HG03095 (cell line): ENCODE results near the gene ZNF668.

Experiments
- ATAC-seq: cut with Tn5 transposase; IDR thresholded peaks from one replicate; pipeline ENCODE4 v1.9.1; 2021; ENCODE audit warnings: moderate library complexity; ENCODE audit not compliant: unreplicated experiment

ZNF668 gene

DNA sequence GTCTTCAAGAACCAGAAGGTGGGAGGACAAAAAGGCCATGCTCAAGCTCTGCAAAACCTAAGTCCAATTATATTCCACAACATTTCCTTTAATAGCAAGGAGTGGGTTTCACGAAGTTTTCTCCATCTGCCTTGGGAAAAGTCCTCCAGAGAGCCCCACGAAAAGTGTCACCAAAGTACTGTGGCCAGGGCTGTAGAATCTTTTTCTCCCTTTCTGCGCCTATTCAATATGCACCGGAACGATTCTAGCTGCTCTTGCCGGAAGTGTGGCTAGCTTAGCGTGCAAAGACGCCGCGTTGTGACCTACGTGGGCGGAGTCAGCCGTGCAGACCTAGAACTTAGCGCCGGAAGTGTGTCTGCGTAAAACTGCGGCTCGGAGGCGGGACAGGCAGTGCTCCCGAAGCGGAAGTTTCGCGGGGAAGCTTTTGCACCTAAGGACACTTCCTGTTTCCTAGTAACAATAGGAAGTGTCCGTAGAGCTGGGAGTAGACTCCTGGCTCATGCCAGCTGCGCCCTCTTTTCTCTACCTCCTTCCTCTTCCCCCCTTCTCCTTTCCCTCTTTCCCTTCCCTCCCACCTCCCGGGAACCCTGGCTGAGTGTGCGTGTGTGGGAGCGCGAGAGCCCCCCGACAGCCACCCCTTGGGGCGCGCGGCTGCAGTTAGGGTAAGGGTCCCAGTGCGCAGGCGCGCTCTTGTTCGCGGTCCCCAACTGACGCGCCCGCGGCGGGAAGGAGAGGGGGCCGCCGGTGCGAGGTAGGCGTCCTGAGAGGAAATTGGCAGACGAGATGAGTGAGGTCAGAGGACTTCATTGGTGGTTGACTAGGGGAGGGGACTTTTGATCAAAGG lies at the start of gene ZNF668, which contains the start of gene ZNF646:
TSS of gene ZNF668 (minus strand) at position 271 of the 844 bp plus-strand sequence. CDS start 9,781 bp downstream, outside the sequence.
TSS of gene ZNF646 (plus strand) at position 453 of the 844 bp plus-strand sequence. CDS start 1,903 bp downstream, outside the sequence.
- peak; percentile 63 for ATAC-seq

DNA sequence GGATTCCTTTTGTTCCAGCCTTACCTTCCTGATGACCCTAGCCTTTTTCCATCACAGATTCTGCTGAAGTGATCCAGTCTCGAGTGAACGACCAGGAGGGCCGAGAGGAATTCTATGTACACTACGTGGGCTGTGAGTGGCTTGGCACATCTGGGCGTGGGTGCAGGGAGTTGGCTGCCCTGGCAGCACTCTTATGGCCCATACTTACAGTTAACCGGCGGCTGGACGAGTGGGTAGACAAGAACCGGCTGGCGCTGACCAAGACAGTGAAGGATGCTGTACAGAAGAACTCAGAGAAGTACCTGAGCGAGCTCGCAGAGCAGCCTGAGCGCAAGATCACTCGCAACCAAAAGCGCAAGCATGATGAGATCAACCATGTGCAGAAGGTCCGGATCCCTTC lies 46.1 kb upstream of the ZNF668 start:
- no peak for ATAC-seq

DNA sequence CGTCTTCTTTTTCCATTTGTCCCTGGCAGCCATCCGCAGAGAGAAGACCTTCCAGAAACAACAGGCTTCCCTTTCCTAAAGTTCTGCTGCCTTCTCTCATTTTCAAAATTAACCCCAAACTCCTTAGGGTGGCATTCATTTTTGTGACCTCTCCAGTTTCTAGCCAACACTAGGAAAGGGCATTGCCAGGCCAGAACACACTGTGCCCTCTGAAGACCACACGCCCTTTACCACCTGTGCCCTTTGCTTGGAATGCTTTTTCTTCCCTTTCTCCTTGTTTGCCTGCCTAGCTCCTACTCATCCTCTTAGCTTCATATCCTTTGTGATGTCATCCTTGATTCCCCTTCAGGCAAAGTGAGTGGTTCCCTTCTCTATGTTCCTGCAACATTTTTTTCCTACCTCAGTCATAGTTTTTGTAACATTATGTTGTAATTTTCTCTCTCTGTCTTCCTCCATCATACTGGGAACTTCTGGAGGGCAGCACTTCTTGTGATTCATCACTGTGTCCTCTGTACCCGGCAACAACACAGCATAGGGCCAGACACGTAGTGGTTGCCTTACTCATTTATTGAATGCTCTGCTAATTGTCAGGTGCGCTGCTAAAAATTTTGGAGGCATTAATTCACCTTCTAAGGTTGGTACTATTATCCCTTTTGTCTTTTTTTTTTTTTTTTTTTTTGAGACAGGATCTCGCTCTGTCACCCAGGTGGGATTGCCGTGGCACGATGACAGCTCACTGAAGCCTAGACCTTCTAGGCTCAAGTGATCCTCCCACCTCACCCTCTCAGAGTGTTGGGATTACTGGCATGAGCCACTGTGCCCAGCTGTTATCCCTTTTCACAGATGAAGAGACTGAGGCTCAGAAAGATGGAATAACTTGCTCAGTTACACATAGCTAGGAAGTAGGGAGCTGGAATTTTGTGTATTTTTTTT lies 44.4 kb upstream of the ZNF668 start:
- no peak for ATAC-seq

DNA sequence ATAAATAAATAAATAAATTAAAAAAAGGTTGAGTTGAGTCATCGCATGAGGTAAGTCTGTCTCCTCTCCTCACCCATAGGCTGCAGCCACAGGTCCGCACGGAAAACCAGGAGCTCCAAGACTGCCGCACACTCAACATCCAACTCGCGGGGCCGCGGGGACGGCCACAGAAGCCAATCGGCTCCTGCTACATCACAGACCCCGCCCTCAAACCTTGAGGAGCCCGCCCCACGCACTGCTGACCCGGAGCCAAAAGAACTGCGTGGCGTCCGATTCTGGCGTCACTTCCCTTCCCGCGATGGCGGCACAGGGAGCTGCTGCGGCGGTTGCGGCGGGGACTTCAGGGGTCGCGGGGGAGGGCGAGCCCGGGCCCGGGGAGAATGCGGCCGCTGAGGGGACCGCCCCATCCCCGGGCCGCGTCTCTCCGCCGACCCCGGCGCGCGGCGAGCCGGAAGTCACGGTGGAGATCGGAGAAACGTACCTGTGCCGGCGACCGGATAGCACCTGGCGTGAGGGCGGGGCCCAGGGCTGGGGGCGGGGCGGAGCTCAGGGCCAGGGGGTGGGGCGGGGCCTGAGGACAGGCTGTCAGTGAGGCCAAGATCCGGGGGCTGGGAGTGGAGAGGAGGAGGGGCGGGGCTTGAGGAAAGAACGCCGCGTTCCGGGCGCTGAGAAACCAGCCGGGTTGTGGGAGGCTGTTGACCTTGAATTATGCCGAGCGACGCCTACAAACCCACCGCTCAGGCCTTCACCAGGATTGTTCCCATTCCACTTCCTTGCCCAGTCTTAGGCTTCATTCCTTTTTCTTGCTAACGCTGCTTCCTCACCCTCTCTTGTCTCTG lies 43.6 kb upstream of the ZNF668 start, which contains the start of gene KAT8:
TSS of gene KAT8 (plus strand) at position 281 of the 839 bp plus-strand sequence. CDS start at position 299, 18 bp downstream.
- peak; percentile 89 for ATAC-seq

DNA sequence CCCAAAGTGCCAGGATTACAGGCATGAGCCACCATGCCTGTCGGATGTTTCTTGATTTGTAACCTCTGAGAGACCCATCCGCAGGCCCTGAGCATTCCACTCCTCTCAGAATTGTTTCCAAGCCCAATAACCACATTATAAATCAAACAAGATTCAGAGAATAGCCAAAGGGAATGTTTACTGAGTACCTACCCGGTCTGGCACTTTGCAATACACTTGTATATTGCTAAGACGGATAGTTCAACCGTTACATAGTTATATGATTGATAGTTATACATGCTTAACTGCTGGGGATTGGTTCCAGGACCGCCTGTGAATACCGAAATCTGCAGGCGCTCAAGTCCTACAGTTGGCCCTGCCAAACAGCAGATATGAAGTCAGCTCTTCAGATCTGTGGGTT lies 40.4 kb upstream of the ZNF668 start:
- ATAC-seq: no peak

DNA sequence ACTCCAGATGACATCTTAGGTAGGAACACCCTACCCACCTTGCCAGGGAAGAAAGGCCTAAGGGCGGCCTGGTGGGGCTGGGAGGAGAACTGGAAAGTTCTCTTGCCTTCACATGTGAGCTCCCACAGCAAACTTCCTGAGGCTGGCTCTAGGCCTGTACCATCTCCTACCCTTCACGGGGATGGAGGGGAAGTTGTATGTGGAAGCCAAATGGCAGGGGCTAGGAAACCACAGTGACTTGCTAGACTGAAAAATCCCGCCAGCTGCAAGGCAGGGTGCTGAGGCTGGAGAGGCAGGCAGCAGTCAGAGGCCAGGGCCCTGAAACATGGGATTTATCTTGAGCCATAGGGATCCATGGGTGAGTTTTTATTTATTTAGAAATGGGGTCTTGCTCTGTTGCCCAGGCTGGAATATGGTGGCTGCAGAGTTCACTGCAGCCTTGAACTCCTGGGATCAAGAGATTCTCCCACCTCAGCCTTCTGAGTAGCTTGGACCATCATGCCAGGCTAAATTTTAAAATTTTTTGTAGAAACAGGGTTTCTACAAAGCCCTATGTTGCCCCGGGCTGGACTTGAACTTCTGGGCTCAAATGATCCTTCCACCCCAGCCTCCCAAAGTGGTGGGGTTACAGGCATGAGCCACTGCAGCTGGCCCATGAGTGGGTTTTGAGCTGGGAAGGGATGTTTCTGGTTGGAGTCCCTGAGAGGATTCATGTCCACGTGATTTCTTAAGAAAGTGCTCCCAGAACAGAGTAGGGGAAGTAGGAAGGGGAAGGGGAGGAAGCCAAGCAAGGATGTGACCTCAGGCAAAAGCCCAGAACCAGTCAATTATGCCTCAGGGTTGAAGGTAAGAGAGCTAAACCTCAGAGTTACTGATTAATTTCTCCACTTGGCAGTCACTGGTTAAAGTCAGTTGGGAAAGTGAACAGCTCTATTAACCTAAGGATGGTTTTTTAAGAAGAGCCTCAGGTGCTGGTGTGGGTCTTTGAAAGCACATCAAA lies 39.4 kb upstream of the ZNF668 start:
- no peak for ATAC-seq

DNA sequence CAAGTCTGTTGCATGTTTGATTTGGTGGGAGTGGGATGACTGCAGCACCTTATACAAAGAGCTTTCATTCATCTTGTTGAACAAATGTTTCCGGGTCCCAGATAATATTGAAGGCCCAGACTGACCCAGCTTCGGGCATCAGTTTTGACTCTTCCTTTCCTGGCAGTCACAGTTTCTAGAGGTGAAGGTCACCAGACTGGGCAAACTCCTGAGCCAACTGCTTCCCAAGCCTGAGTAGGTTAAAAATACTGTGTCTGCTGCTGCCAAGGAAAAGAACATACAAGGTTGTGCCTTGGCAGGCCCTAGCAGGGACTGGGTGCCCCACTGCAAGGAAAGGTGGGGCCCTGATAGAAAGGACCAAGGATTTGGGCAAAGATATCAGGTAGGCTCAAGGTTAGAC lies 38.7 kb upstream of the ZNF668 start:
- no peak for ATAC-seq

DNA sequence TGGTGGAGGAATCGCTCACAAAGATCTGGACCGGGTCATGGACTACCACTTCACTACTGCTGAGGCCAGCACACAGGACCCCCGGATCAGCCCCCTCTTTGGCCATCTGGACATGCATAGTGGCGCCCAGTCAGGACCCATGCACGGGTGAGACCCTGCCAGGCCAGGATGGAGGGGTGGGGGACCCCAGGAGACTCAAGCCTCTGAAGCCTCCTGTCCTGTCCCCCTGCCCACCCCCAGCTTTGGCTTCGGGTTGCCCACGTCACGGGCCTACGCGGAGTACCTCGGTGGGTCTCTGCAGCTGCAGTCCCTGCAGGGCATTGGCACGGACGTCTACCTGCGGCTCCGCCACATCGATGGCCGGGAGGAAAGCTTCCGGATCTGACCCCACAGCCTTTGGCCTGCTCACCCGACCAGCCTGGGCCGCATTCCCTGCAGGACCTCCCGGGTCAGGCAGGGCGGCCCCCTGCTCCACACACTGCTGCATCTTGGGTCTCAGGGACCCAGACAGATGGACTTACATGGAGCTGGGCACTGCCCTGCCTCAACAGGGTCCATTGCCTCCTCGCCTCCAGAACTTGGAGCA lies 37.9 kb upstream of the ZNF668 start:
- ATAC-seq: no peak

DNA sequence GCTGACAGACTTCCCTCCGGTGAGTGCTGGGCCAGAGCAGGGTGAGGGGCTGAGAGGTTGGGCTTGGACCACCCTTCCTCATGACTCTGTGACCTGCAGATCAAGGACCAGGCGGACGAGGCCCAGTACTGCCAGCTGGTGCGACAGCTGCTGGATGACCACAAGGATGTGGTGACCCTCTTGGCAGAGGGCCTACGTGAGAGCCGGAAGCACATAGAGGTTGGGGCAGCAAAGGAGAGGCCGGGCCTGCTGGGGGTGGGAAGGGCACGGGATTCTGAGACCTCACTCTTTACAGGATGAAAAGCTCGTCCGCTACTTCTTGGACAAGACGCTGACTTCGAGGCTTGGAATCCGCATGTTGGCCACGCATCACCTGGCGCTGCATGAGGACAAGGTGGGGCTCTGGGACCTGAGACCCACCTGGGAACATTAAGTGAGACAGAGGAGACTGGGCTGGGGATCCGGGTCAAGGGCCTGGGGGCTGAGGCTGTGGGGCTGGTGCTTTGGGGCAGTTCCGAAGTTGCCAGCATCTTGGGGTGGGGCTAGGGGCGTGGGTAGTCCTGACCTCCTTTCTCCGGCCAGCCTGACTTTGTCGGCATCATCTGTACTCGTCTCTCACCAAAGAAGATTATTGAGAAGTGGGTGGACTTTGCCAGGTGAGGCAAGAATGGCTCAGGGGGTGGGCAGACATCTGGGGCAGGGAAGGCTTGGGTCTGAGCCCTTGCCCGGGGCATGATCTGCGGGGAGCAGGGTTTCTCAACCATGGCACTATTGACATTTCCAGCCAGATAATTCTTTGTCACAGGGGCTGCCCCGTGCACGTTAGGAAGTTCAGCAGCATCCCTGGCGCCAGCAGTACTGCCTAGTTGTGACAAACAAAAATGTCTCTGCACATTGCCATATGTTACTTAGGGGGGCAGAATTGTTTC lies 36.3 kb upstream of the ZNF668 start:
- ATAC-seq: no peak

DNA sequence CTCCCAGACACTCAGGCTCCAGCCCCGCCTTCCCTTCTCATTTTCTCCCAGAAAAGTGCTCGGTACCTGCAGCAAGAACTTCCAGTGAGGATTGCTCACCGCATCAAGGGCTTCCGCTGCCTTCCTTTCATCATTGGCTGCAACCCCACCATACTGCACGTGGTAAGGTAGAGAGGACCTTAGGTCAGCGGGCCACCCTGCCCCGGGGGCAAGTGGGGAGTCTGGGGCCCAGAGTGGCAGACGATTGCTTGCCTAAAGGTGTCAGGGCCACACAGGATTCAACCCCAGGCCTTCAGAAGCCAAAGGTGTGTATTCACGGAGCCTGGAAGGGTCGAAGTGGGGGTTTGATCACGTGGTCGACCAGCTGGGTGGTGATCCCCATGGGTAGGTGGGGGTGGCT lies 35.6 kb upstream of the ZNF668 start:
- no peak for ATAC-seq

DNA sequence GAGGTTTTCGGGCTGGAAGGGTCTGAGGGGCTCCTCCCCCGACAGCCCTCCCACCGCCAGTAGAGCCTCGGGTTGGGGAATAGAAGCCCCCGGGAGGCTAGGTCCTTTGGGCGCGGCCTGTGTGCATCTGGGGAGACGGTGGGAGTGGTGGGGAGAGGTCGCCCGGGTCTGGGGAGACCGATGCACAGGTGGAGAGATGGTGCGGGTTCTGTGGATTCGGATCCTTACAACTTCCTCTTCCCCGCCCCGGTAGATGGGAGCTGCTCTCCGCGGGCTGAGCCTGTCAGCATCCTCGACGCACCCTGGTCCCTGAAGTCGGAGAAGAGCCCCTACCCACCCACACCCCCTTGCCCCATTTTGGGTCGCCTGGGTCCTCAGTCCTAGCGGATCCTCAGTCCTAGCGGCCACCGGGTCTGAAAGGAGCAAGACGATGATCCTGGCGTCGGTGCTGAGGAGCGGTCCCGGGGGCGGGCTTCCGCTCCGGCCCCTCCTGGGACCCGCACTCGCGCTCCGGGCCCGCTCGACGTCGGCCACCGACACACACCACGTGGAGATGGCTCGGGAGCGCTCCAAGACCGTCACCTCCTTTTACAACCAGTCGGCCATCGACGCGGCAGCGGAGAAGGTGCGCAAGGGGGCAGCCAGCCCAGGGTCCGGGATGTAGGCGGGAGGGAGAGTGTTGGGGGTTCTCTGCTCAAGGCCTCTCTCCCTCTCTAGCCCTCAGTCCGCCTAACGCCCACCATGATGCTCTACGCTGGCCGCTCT lies 34.9 kb upstream of the ZNF668 start:
- no peak for ATAC-seq

DNA sequence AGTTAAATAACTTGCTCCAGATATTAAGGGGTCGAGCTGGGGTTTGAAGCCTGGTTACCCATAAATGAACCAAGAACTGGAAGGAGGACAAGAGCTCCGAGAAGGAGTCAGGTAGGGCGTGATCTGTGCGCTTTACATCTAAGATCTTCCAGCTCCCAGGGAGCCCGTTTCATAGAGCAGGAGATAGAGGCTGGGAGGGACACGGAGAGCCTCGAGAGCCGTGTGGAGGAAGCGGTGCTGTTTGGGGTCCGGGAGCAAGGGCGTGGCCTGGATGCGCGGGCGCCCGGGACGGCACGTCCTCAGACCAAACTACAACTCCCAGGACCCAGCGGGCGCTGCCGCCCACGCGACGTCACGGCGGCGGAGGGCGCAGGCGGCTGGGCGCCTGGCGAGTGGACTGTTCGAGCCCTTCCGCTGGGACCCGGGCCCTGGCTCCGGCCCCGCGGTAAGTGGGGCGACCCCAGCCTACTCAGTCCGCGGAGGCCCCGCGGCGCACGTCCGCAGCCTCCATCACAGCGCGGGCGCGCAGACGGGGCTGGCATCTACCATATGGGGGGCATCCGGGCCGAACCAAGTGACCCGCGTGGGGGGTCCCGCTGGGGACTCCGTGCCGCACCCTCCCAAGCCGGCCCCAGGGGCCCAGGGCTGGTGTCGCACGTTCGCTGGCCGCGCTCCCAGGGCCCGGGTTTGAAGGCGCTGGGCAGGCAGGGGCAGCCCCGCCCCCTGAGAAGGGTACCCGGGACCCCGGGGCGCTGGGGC lies 34.2 kb upstream of the ZNF668 start, which contains the start of gene BCKDK:
TSS of gene BCKDK (plus strand) at position 352 of the 759 bp plus-strand sequence. CDS start 838 bp downstream, outside the sequence.
- peak; percentile 83 for ATAC-seq

DNA sequence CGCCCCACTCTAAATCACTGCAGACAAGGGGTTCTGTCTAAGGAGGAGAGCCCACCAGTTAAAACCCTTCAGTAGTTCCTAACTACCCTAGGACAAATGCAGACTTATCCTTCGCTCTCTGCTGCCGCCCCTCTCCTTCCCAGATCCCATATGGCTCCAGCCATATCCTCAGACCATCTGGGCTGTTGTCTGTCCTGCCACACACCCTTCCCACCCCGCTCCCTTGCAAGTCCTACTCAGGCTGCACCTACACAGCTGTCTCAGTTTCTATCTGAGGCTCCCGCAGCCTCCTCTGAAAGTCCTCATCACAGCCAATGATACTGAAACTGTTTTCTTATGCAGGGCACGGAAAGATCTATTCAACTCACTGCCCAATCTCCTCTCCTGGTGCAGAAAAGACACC lies 33.4 kb upstream of the ZNF668 start:
- ATAC-seq: peak; percentile 43

DNA sequence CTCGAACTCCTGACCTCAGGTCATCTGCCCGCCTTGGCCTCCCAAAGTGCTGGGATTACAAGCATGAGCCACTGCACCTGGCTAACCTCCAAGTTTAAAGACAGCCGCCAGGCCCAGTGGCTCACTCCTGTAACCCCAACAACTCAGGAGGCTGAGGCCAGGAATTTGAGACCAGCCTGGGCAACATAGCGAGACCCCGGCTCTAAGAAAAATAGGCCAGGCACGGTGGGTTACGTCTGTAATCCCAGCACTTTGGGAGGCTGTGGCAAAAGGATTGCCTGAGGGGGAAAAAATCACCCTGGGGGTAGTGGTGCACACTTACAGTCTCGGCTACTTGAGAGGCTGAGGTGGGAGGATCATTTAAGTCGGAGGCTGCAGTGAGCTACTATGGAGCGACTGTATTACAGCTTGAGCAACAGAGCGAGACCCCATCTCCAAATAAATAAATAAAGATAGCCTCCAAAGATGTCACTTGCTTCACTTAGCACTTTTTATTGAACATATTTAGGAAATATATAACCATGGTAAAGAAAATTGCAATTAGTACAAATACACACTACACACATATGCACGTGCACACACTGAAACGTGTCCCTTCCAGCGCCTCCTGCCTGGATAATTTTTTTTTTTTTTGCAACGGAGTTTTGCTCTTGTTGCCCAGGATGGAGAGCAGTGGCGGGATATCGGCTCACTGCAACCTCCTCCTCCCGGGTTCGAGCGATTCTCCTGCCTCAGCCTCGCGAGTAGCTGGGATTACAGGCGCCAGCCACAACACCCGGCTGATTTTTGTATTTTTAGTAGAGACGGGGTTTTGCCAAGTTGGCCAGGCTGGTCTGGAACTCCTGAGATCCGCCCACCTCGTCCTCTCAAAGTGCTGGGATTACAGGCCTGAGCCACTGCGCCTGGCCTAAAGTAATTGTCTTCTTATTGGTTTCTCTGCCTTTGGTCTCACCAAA lies 32.7 kb upstream of the ZNF668 start:
- no peak for ATAC-seq

DNA sequence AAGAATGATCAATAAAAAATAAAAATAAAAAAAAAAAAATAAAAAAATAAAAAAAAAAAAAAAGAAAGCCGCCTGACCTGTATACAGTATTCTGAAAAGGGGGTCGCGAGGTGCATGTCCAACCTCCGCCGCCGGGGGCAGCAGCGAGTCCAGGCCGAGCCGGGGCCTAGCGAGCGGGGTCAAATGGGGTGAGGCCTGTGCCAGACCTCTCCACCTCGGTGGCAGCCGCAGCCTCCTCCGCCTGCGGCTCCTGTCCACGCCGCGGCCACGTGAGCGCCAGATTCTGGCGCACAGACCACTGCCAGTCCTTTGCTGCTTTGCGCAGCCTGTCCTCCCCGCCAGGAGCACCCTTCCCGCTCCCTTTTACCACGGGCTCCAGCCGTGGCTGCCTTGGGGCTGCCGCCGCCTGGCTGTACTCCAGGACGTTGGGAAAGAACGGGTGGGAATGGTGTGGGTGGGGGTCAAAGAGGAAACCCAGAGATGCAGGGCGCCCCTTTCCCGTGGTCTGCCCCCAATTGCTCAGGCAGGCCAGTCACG lies 31.7 kb upstream of the ZNF668 start:
- ATAC-seq: no peak
